ENCODE data around the gene PEX5L.

Gene PEX5L

DNA sequence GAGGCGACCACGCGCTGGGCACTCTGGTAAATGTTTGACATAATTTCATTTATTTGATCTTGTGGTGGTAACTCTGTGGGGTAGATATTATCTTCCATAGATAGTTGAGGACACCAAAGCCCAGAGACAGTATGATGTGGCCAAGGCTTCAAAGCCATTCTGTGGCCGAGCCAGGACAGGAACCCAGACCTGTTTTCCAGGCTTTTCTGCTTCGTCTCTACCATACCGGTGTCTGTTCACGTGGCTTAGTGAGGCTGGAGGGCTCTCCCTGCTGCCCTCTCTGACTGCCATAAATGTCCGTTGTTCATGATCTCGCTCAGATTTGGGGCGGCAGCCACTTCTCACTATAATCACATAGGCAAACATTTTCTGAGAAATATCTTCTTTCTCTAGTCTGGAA lies 134.7 kb downstream of the PEX5L start:
- TF ChIP-seq, protein P1, sequence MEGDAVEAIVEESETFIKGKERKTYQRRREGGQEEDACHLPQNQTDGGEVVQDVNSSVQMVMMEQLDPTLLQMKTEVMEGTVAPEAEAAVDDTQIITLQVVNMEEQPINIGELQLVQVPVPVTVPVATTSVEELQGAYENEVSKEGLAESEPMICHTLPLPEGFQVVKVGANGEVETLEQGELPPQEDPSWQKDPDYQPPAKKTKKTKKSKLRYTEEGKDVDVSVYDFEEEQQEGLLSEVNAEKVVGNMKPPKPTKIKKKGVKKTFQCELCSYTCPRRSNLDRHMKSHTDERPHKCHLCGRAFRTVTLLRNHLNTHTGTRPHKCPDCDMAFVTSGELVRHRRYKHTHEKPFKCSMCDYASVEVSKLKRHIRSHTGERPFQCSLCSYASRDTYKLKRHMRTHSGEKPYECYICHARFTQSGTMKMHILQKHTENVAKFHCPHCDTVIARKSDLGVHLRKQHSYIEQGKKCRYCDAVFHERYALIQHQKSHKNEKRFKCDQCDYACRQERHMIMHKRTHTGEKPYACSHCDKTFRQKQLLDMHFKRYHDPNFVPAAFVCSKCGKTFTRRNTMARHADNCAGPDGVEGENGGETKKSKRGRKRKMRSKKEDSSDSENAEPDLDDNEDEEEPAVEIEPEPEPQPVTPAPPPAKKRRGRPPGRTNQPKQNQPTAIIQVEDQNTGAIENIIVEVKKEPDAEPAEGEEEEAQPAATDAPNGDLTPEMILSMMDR (IDR thresholded peaks at IDR 0.05; ENCODE audit: insufficient read depth, missing control alignments) = no peak
- DNase-seq (ENCODE audit: insufficient read length, low spot score) = no peak
- FAIRE-seq = no peak

DNA sequence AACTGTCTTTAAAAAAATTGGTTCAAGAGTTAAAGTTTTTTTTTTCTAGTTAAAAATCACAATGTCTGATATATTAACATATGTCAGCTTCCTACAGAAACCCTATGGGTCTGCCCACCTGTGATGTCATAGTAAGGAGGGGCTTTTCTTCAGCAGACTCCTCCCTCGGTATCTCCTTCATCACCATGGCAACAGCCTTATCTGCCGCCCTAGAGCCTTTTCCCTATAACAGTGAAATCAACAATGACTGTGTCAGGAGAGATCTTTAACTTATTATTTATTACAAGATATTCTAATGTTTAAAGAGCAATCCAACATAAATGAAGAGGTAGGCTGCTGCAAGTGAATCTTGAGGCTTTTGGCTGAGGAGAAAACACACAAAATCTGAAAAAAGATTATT lies 138.7 kb downstream of the PEX5L start:
- FAIRE-seq (no peak), DNase-seq (ENCODE audit: insufficient read length, low spot score) (no peak)

DNA sequence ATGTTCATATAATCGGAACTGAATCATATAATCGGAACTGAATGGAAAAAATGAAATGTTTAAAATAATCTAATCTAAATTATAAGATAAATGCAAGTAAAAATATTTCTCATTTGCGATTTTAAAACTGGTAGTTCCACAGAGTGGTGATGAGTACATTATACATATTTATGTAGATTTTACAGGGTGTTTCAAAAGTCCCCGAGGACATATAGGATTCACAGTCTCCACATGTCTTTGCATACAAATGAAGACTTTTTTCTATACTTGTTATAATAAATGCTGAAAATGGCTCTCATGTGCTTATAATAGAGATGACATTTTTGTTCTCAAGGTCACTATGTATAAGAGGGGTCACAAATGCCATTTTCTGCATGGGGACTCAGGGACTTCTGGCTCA lies 139.5 kb downstream of the PEX5L start:
- FAIRE-seq (no peak), DNase-seq (ENCODE audit: insufficient read length, low spot score) (no peak)
- TF ChIP-seq, protein P1 (IDR thresholded peaks at IDR 0.05; ENCODE audit: insufficient read depth, missing control alignments) = no peak

More for the DNA sequence above, 138.7 kb downstream of the PEX5L start:
- TF ChIP-seq, protein P1 (IDR thresholded peaks at IDR 0.05; ENCODE audit: insufficient read depth, missing control alignments) = no peak

DNA sequence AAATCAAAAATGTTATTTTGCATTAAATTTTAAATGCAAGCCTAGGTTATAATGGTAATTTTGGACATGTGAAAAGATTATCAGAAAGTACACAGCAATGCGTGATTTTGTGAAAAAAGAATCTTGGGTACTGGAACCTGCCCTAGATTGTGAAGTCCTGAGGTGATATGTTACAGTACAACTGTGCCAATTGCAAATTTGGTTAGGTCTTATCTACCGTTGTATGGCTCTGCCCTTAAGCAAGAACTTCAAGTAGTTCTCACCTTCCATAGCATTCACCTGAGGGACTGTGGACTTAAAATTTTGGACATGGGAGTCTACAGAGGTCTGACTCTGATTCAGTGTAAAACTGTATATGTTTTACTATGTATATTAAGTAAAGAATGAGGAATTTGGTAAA lies 140.2 kb downstream of the PEX5L start:
- TF ChIP-seq, protein P1 (IDR thresholded peaks at IDR 0.05; ENCODE audit: insufficient read depth, missing control alignments) = no peak
- DNase-seq (ENCODE audit: insufficient read length, low spot score) (no peak), FAIRE-seq (no peak)

DNA sequence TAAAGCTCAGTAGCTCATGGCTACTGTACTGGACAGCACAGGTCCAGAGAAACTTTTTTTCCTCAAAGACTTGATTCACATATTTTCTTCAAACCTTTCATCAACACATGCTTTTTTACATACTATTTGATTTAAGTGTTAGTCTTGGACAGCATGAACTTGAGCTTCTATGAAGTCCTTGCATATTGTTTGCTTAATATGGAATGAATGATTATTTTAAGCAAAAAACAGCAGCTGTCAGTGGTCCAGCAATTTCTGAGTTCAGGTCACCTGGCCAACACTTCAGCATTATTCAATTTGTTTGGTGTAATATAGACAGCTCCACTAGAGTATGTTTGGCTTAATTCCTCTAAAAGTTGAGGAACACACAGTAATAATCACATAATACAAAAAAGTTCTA lies 141.4 kb downstream of the PEX5L start:
- TF ChIP-seq, protein P1 (IDR thresholded peaks at IDR 0.05; ENCODE audit: insufficient read depth, missing control alignments) = no peak
- FAIRE-seq (no peak), DNase-seq (ENCODE audit: insufficient read length, low spot score) (no peak)

DNA sequence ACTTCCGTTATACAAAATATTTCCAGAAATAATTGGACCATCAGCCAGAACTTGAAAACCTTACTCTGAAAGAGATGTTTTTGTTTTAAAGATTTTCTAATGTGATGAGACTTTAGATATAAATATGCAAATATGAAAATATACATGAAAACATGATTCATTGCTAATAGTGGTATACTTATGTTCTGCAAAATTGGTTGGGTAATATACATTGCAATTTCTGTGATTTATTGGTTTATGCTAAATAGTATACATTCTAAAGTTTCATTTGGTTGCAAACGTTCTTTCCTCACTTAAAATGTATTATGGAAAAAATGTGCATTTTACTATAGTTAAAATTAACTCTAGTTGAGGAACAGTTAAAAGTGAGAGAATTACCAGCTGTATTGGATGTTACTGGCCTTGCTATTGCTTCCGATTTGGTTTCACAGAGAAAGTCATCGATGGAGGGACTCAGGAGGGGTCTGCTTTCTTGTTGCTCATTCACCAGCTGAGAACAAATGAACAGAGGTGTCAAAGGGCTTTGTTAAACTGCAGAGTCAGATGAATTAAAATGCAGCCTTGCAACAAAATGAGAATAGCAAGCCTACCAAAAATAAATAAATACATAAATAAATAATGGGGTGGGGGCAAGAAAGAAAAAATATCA lies 149.3 kb downstream of the PEX5L start:
- TF ChIP-seq, protein P1 (IDR thresholded peaks at IDR 0.05; ENCODE audit: insufficient read depth, missing control alignments) = no peak
- DNase-seq (ENCODE audit: insufficient read length, low spot score) (no peak), FAIRE-seq (no peak)

DNA sequence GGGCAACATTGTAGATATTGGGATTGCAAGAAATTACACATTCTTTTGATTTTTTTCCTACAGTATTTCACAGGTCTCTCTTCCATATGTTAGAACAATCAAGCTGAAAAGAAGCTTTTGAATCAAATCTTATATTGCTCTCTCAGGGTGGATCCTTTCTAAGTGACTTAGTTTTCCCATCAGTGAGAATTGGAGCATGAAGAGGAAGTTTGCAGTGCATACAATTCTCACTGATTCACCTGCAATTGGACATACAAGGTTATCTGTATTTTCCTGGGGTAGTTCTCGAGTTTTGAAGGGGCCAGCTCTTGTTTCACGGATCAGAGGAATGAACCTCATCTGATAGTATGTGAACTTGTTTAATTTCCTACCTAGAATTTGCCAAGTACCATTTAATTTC lies 150.8 kb downstream of the PEX5L start:
- DNase-seq (ENCODE audit: insufficient read length, low spot score) (no peak), FAIRE-seq (no peak)
- TF ChIP-seq, protein P1 (IDR thresholded peaks at IDR 0.05; ENCODE audit: insufficient read depth, missing control alignments) = no peak

All from D721Med (cell line).